Subcutaneous abdominal adipose tissue (tissue), 5 donors: ENCODE measurements around the gene SERP2.
"Not testable (repeated sequence)": the region's sequence is repeated elsewhere in the genome, so short reads cannot be mapped to it uniquely, and the experiment has no call there.

Experiments
- H3K27ac ChIP-seq: one replicate; pipeline ENCODE4 v1.7.0; 2013; ENCODE audit warnings: low read depth, mild to moderate bottlenecking, inconsistent platforms, low read length, moderate library complexity
- H3K27me3 ChIP-seq, 5 donors: one replicate each; pipeline ENCODE4 v1.7.0; 2013; ENCODE audit warnings: low read length in 5 of 5, inconsistent platforms in 1 of 5; ENCODE audit not compliant: control insufficient read depth in 5 of 5, insufficient read depth in 4 of 5
- H3K36me3 ChIP-seq, 5 donors: one replicate each; pipeline ENCODE4 v1.7.0; 2013; ENCODE audit warnings: low read length in 5 of 5; ENCODE audit not compliant: control insufficient read depth in 5 of 5, insufficient read depth in 5 of 5
- H3K4me1 ChIP-seq, 5 donors: one replicate each; pipeline ENCODE4 v1.7.0; 2013; ENCODE audit warnings: low read length in 5 of 5, mild to moderate bottlenecking in 3 of 5, moderate library complexity in 1 of 5; ENCODE audit not compliant: control insufficient read depth in 5 of 5, insufficient read depth in 5 of 5
- H3K4me3 ChIP-seq, 5 donors: one replicate each; pipeline ENCODE4 v1.7.0; 2013; ENCODE audit warnings: low read length in 5 of 5, low read depth in 1 of 5
- H3K9ac ChIP-seq, 5 donors: one replicate each; pipeline ENCODE4 v1.7.0; 2013; ENCODE audit warnings: low read length in 5 of 5, mild to moderate bottlenecking in 4 of 5, moderate library complexity in 3 of 5
- H3K9me3 ChIP-seq, 5 donors: one replicate each; pipeline ENCODE4 v1.7.0; 2013; ENCODE audit warnings: low read length in 5 of 5; ENCODE audit not compliant: control insufficient read depth in 5 of 5
- donor health status: healthy.
- donor health status: healthy.
- donor health status: healthy.
- donor health status: healthy.
- donor health status: healthy.

The SERP2 gene

GRCh38 chr13:44373601-44374347, at the start of gene SERP2:
Gene SERP2, plus strand, starts transcription at chr13:44373824. Its CDS starts 202 bp downstream, at chr13:44374026.
- no peaks in the 10 kb centered on the region for H3K9me3 ChIP-seq
- peaks cover 0 to 11% (median 10%) of the 10 kb centered on the region in 5 donors for H3K4me1 ChIP-seq
- H3K9ac ChIP-seq, result peak within 1 kb of the TSS in 1 of 5 donors; percentile 20
- H3K27me3 ChIP-seq, result peaks cover 0 to 10% (median 7%) of the 10 kb centered on the region in 5 donors
- H3K27ac ChIP-seq, result no peak within 1 kb of the TSS
- H3K36me3 ChIP-seq, result no peaks in the 10 kb centered on the region
- H3K4me3 ChIP-seq, result peak within 1 kb of the TSS; percentile 35 to 78 (median 67)

GRCh38 chr13:44326961-44327360, 46.7 kb upstream of the SERP2 start:
- H3K36me3 ChIP-seq, result no peaks in the 10 kb centered on the region
- peaks cover 0 to 3% (median 0%) of the 10 kb centered on the region in 5 donors for H3K27me3 ChIP-seq
- peaks cover 0 to 9% (median 6%) of the 10 kb centered on the region in 5 donors for H3K4me1 ChIP-seq
- H3K9ac ChIP-seq, result no peak overlapping the region
- H3K4me3 ChIP-seq, result no peak overlapping the region
- peaks cover 0 to 4% (median 0%) of the 10 kb centered on the region in 5 donors for H3K9me3 ChIP-seq
- H3K27ac ChIP-seq, result no peak overlapping the region

- H3K27me3 ChIP-seq, H3K27ac ChIP-seq, H3K9ac ChIP-seq, H3K9me3 ChIP-seq, H3K4me3 ChIP-seq, H3K36me3 ChIP-seq: not testable (repeated sequence)
- H3K4me1 ChIP-seq, result peaks cover 3 to 16% (median 14%) of the 10 kb centered on the region in 5 donors
Observed at GRCh38 chr13:44329041-44329440, 44.6 kb upstream of the SERP2 start.

- Histone ChIP-seq H3K27ac (no peak overlapping the region), H3K36me3 (no peaks in the 10 kb centered on the region), H3K4me1 (peaks cover 3 to 16% (median 14%) of the 10 kb centered on the region in 5 donors), H3K27me3 (peaks cover 0 to 3% (median 0%) of the 10 kb centered on the region in 5 donors), H3K9ac (no peak overlapping the region), H3K9me3 (no peaks in the 10 kb centered on the region), H3K4me3 (no peak overlapping the region)
Observed at GRCh38 chr13:44329909-44330545, 43.6 kb upstream of the SERP2 start.

- Histone ChIP-seq H3K4me3 (no peak overlapping the region), H3K27ac (no peak overlapping the region), H3K36me3 (no peaks in the 10 kb centered on the region), H3K9ac (no peak overlapping the region), H3K4me1 (peaks cover 3 to 16% (median 14%) of the 10 kb centered on the region in 5 donors), H3K9me3 (no peaks in the 10 kb centered on the region), H3K27me3 (peaks cover 0 to 3% (median 0%) of the 10 kb centered on the region in 5 donors)
Observed at GRCh38 chr13:44331446-44331845, 42.2 kb upstream of the SERP2 start.

GRCh38 chr13:44331912-44332851, 41.4 kb upstream of the SERP2 start:
- peaks cover 0 to 3% (median 0%) of the 10 kb centered on the region in 5 donors for H3K27me3 ChIP-seq
- H3K27ac ChIP-seq, result no peak overlapping the region
- H3K9ac ChIP-seq, result peak overlapping the region in 1 of 5 donors; percentile 11
- H3K9me3 ChIP-seq, result no peaks in the 10 kb centered on the region
- H3K4me3 ChIP-seq, result no peak overlapping the region
- peaks cover 3 to 16% (median 14%) of the 10 kb centered on the region in 5 donors for H3K4me1 ChIP-seq
- H3K36me3 ChIP-seq, result no peaks in the 10 kb centered on the region

GRCh38 chr13:44333950-44334655, 39.5 kb upstream of the SERP2 start:
- H3K9ac ChIP-seq, result no peak overlapping the region
- no peak overlapping the region for H3K4me3 ChIP-seq
- no peaks in the 10 kb centered on the region for H3K9me3 ChIP-seq
- H3K27ac ChIP-seq, result no peak overlapping the region
- peaks cover 3 to 16% (median 14%) of the 10 kb centered on the region in 5 donors for H3K4me1 ChIP-seq
- no peaks in the 10 kb centered on the region for H3K36me3 ChIP-seq
- peaks cover 0 to 3% (median 0%) of the 10 kb centered on the region in 5 donors for H3K27me3 ChIP-seq

- H3K4me1 ChIP-seq, result peaks cover 3 to 16% (median 14%) of the 10 kb centered on the region in 5 donors
- H3K27me3 ChIP-seq, result peaks cover 0 to 3% (median 0%) of the 10 kb centered on the region in 5 donors
- H3K9me3 ChIP-seq, result no peaks in the 10 kb centered on the region
- no peak overlapping the region for H3K27ac ChIP-seq
- H3K4me3 ChIP-seq, result no peak overlapping the region
- no peak overlapping the region for H3K9ac ChIP-seq
- no peaks in the 10 kb centered on the region for H3K36me3 ChIP-seq
Observed at GRCh38 chr13:44334751-44335150, 38.9 kb upstream of the SERP2 start.

GRCh38 chr13:44336934-44337333, 36.7 kb upstream of the SERP2 start:
- no peaks in the 10 kb centered on the region for H3K36me3 ChIP-seq
- no peak overlapping the region for H3K27ac ChIP-seq
- H3K9me3 ChIP-seq, result no peaks in the 10 kb centered on the region
- H3K27me3 ChIP-seq, result no peaks in the 10 kb centered on the region
- peaks cover 3 to 15% (median 11%) of the 10 kb centered on the region in 5 donors for H3K4me1 ChIP-seq
- no peak overlapping the region for H3K9ac ChIP-seq
- no peak overlapping the region for H3K4me3 ChIP-seq
